Suprapubic skin (tissue), 4 donors: ENCODE results near the gene DNAH17. TPM values are rescaled to one million over a fixed set of nuclear protein-coding genes. Genes with fewer than 3 reads are reported as not detected.

Experiments
- DNase-seq, 2 donors: peaks; one replicate each; pipeline ENCODE4 v3.0.0-alpha.2; 2019; ENCODE audit warnings: low spot score in 2 of 2
- H3K27ac ChIP-seq: fragments of 200-600 bp; sonication (generic); one replicate; pipeline ENCODE4 v1.5.1; 2019
- H3K27me3 ChIP-seq: fragments of 200-600 bp; sonication (generic); one replicate; pipeline ENCODE4 v1.5.1; 2019
- H3K36me3 ChIP-seq: fragments of 200-600 bp; sonication (generic); one replicate; pipeline ENCODE4 v1.5.1; 2019
- H3K4me1 ChIP-seq: fragments of 200-600 bp; sonication (generic); one replicate; pipeline ENCODE4 v1.5.1; 2019
- H3K4me3 ChIP-seq: fragments of 200-600 bp; sonication (generic); one replicate; pipeline ENCODE4 v1.5.1; 2019; ENCODE audit warnings: mild to moderate bottlenecking
- H3K9me3 ChIP-seq: fragments of 200-600 bp; sonication (generic); one replicate; pipeline ENCODE4 v1.5.1; 2019
- CTCF ChIP-seq, 2 donors: fragments of 200-600 bp in 1 of 2; fragments of 450-650 bp in 1 of 2; sonication (generic) in 1 of 2; IDR thresholded peaks; one replicate each; pipeline ENCODE4 v1.5.1; 2016 to 2019; ENCODE audit warnings: antibody characterized with exemption in 2 of 2, mild to moderate bottlenecking in 1 of 2, moderate library complexity in 1 of 2
- EP300 ChIP-seq: sonication (generic); formaldehyde crosslinking; IDR thresholded peaks from one replicate; pipeline ENCODE4 v1.6.1; 2017; ENCODE audit warnings: antibody characterized with exemption
- POLR2A ChIP-seq, 2 donors: fragments of 450-650 bp; IDR thresholded peaks; one replicate each; pipeline ENCODE4 v1.6.1; 2017; ENCODE audit warnings: antibody characterized with exemption in 2 of 2, mild to moderate bottlenecking in 2 of 2, moderate library complexity in 2 of 2
- POLR2AphosphoS5 ChIP-seq, 3 donors: sonication (generic); formaldehyde crosslinking; IDR thresholded peaks; one replicate each; pipeline ENCODE4 v1.6.1; 2017; ENCODE audit warnings: antibody characterized with exemption in 3 of 3
- WGBS: methylation state at CpG from one replicate; pipeline ENCODE4 v1.1.5; 2018; 5-methylcytosine and 5-hydroxymethylcytosine counted together
- total RNA-seq, 4 donors: library from RNA; depleted of rRNA; stranded (reverse); fragments of >200 nt; gene quantifications; one replicate each; pipeline ENCODE4 v1.1.0, GENCODE V29; 2016

Gene DNAH17
- total RNA-seq, 4 donors from 2014 or later: 3.7 to 6.7 (median 5.2) TPM

- H3K4me1 ChIP-seq: peaks cover 43% of the 10 kb centered on the region
- TF ChIP-seq EP300 (no peak), POLR2A (IDR thresholded peaks at IDR 0.05) (no peak), CTCF (IDR thresholded peaks at IDR 0.05) (no peak), POLR2AphosphoS5 (IDR thresholded peaks at IDR 0.05) (no peak)
- WGBS: 72% methylated on average over 23 of the region's 23 CpGs
These were observed 168.6 kb downstream of the DNAH17 start for GRCh38 chr17:78408476-78409050.

GRCh38 chr17:78407387-78408000, 169.7 kb downstream of the DNAH17 start:
- Histone ChIP-seq H3K27ac (no peak overlapping the region), H3K4me1 (peaks cover 35% of the 10 kb centered on the region), H3K36me3 (peaks cover 34% of the 10 kb centered on the region), H3K4me3 (no peak overlapping the region), H3K9me3 (no peaks in the 10 kb centered on the region), H3K27me3 (no peaks in the 10 kb centered on the region)
- TF ChIP-seq POLR2AphosphoS5 (IDR thresholded peaks at IDR 0.05): no peak
- no peak for TF ChIP-seq POLR2A (IDR thresholded peaks at IDR 0.05)
- TF ChIP-seq CTCF (IDR thresholded peaks at IDR 0.05): no peak
- TF ChIP-seq EP300: no peak
- WGBS: 73% methylated on average over 6 of the region's 7 CpGs
- no peak for DNase-seq

More at GRCh38 chr17:78408476-78409050, 168.6 kb downstream of the DNAH17 start:
- Histone ChIP-seq H3K27ac (no peak overlapping the region), H3K36me3 (peaks cover 30% of the 10 kb centered on the region), H3K9me3 (no peaks in the 10 kb centered on the region), H3K4me3 (no peak overlapping the region), H3K27me3 (no peaks in the 10 kb centered on the region)
- DNase-seq: no peak

DNA sequence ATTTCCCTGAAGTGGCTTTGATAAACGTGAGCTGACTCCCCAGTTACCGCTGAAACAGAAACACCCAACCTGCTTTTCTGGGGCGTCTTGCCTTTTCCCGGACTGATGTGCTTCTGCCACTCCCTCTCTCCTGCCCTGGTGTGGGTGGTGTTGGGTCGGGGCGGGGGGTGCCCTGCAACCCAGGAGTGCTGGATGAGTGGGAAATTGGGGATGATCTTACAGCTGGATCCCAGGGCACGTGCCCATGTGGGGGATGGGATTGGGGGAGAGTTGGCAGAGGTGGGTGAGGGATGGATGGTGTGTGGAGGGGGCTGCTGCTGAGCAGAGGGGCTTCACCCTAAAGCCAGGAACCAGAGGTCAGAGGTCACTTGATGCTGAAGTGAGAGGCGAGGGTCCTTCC, 170.3 kb downstream of the DNAH17 start:
- whole genome bisulfite sequencing: 63% methylated on average over 8 of the region's 8 CpGs
- TF ChIP-seq POLR2A (IDR thresholded peaks at IDR 0.05): no peak
- TF ChIP-seq EP300: no peak
- TF ChIP-seq POLR2AphosphoS5 (IDR thresholded peaks at IDR 0.05): no peak
- TF ChIP-seq CTCF (IDR thresholded peaks at IDR 0.05): no peak
- H3K9me3 ChIP-seq: no peaks in the 10 kb centered on the region
- peaks cover 38% of the 10 kb centered on the region for H3K36me3 ChIP-seq
- H3K4me1 ChIP-seq: peaks cover 35% of the 10 kb centered on the region
- no peaks in the 10 kb centered on the region for H3K27me3 ChIP-seq
- no peak for DNase-seq
- H3K4me3 ChIP-seq: no peak overlapping the region
- no peak overlapping the region for H3K27ac ChIP-seq

DNA sequence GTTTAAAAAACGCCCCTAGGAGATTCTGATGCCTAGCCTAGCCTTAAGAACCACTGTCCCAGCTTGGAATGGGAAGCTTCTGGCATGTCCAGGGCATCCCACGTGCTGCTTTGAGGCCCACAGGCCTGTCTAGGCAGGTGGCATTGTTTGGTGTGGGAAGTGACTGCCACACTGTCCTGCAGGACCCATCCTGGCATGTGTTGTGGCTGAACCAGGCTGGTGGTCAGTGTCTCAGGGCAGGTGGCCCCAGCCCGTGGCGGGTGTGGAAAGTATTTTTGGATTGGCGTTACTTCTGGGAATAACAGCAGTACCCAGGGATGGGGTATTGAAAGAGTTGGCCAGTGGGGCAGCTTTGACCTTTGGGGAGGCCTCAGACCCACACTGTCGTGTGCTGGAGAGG, 170.8 kb downstream of the DNAH17 start:
- H3K27ac ChIP-seq: no peak overlapping the region
- no peaks in the 10 kb centered on the region for H3K27me3 ChIP-seq
- H3K36me3 ChIP-seq: peaks cover 44% of the 10 kb centered on the region
- 86% methylated on average over 2 of the region's 6 CpGs for WGBS
- H3K4me1 ChIP-seq: peaks cover 35% of the 10 kb centered on the region
- H3K4me3 ChIP-seq: no peak overlapping the region
- H3K9me3 ChIP-seq: no peaks in the 10 kb centered on the region
- DNase-seq: no peak
- TF ChIP-seq EP300 (no peak), POLR2AphosphoS5 (IDR thresholded peaks at IDR 0.05) (no peak), POLR2A (IDR thresholded peaks at IDR 0.05) (no peak), CTCF (IDR thresholded peaks at IDR 0.05) (no peak)

GRCh38 chr17:78403822-78404221, 173.4 kb downstream of the DNAH17 start:
- WGBS: 97% methylated on average over 13 of the region's 14 CpGs
- Histone ChIP-seq H3K36me3 (peaks cover 69% of the 10 kb centered on the region), H3K27me3 (no peaks in the 10 kb centered on the region), H3K4me3 (no peak overlapping the region), H3K9me3 (no peaks in the 10 kb centered on the region), H3K4me1 (peaks cover 25% of the 10 kb centered on the region), H3K27ac (no peak overlapping the region)
- no peak for DNase-seq
- TF ChIP-seq EP300 (no peak), POLR2AphosphoS5 (IDR thresholded peaks at IDR 0.05) (no peak), CTCF (IDR thresholded peaks at IDR 0.05) (no peak), POLR2A (IDR thresholded peaks at IDR 0.05) (no peak)
